HT1080 (cell line): ENCODE measurements around the gene UGT2B17. TPM values are rescaled to one million over a fixed set of nuclear protein-coding genes. Genes with fewer than 3 reads are reported as not detected.

Experiments
- DNase-seq: peaks from one replicate; pipeline ENCODE4 v3.0.0-alpha.2; 2015; ENCODE audit warnings: low read depth
- total RNA-seq: library from RNA; depleted of rRNA; stranded (reverse); fragments of >200 nt; shearing (Covaris generic); gene quantifications from 2 replicates; pipeline ENCODE4 v1.2.3, GENCODE V29; 2014; rRNA removed

Gene UGT2B17
- total RNA-seq, 1 experiment from 2014 or later: not detected

GRCh38 chr4:68489338-68489737 is 86.8 kb downstream of the UGT2B17 start:
- DNase-seq: no peak

Other genes with a start within 250 kb of the UGT2B17 start
- gene YTHDC1, start 226.2 kb downstream of the UGT2B17 start, total RNA-seq: 38.5 and 43.7 TPM in 2 replicates
- 0.30 TPM in 1 of 2 replicates, not detected in the other for gene TMPRSS11E, start 128.9 kb downstream of the UGT2B17 start, total RNA-seq
- gene UGT2B15, start 94.3 kb upstream of the UGT2B17 start, total RNA-seq: not detected in 2 replicates
- not detected in 2 replicates for gene UGT2B10, start 239.7 kb upstream of the UGT2B17 start, total RNA-seq